HG03442 (cell line): ENCODE data around the gene NCOA7.
"Not testable (repeated sequence)": the region's sequence is repeated elsewhere in the genome, so short reads cannot be mapped to it uniquely, and the experiment has no call there.

Experiments used
- ATAC-seq: cut with Tn5 transposase; IDR thresholded peaks from one replicate; pipeline ENCODE4 v1.9.1; 2021; ENCODE audit warnings: mild to moderate bottlenecking, moderate library complexity; ENCODE audit not compliant: unreplicated experiment

Gene NCOA7

DNA sequence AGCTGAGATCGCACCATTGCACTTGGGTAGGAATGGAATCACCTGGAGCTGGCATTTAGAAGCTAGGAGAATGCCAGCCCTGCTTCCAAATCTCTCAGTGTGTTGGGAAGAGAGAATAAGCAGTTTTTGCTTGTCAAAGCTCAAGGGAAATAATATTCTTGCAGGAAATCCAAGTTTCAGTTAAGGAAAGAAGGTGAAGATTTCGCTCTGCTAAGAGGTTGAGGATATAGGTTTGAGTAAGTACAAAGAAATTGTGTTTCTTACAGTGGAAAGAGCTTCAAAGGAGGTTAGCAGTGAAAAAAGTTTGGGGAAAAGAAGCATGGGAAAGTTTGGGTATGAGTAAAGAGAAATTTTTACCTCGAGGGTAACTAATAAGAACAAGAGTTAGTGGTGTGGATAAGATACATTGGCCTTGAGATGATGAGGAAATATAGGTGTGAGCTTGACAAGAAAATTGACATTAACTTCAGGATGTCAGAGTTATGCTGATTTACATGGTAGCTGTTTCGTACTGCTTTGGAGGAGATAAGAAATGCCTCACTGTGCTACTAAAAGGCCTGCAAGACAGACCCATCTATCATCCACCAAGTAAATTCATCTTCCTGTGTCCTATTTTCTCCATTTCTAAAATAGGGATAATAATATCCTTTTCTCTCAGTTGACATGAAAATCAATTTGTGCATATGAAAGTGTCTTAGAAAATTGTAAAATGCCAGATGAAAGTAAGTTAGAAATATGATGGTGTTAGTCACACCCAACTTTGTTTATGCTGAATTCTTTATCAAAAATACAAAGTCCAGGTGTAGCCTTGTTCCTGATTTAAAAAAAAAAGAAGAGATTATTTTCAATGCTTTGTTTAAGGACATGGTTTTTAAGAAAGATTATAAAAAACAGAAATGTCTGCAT lies 153.0 kb downstream of the NCOA7 start:
- no peak for ATAC-seq

DNA sequence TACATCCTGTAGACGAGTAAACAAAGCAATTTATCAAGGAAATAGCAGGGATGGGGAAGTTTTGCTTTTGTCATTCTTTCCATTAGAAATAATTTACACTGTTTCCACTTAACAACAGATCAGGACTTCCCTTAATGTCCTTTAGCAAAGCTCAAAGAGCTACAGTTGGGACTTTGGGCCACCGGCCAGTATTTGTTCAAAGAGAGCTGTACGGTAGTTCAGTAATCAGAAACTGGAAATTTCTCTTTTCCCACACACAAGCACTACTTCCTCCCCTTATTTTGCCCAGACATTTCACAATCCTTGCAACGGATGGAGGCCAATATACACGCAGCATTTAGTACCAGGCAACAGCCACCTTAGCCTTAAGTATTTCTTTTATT lies 153.7 kb downstream of the NCOA7 start:
- no peak for ATAC-seq

DNA sequence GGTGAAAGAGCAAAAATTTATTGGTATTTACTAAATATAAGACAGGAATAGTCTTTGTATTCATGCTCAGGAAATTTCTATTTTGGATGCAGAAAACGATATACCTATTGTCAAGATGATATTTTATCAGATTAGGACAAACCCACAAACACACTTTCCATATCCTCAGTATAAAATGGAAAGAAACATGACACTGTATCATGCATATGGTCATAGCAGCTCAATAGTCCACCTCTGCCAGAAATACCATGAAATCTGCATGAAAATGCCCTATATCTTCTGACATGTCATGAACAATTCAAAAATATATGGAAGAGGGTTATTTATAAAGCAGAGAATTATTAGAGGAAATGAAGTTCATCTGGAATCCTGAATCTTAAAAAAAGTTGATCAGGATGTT lies 154.1 kb downstream of the NCOA7 start:
- no peak for ATAC-seq

DNA sequence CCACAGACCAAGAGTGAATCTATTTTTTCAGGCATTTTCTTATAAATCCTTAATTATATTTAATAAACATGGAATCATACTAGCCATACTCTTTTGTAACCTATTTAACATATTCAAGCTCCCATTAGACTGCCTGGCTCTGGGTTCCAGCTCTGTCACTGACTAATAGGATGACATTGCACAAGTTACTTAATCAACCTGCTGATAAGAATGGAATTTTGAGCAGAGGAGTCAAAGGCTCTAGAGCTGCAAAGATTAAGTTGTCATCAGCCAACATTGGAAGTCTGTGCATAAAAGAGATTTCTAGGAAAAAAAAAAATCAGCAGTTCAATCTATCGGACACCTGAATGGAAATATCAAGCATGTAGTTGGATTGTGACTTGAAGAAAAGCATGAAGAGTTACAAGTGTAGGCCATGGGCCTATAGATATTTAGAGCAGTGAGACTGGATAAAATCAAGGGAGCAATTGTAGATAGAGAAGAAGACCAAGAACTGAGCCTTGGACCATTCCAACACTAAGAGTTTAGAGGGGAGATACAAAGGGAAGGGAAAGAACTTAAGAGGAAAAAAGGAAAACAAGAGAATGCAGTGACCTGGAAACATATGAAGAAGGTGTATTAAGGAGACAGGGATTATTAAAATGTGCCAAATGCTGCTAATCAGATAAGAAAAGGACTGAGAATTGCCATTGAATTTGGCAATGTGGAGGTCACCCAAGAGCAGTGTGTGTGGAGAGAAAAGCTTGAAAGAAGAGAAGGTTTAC lies 154.8 kb downstream of the NCOA7 start:
- ATAC-seq = no peak

DNA sequence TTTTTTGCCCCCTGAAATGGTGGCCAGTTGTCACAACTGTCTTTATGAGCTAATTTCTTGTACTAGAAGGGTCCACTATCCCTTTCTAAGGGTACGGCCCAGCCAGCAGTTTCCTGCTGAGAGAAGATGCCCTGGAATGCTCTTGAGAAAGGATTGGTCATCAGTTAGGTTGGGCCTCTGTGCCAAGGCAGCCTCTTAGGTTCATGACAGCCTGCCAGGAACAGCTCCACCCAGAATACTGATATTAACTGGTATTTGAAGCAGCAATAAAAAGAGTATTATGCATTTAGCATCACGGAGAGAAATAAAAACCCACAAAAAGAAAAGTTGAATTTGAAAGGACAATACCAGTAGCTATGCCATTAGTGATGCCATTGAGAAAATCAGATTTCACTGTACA lies 156.9 kb downstream of the NCOA7 start:
- no peak for ATAC-seq

DNA sequence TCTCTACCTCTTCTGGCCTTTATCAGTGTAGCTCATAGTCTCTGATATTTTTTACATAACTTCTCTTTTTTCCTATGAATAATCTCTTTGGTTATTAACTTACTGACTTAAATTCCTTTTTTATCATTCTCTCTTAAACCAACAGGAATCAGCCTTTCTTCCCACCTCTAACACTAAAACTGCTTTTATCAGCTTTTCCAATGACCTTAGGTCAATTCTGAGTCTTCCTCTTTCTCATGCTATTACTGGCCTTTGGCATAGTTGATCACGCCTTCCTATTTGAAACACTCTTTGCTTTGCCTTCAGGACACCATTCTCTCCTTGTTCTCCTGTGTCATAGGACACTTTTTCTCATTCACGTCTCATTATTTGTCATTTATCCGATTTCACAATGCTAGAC lies 157.7 kb downstream of the NCOA7 start:
- no peak for ATAC-seq

DNA sequence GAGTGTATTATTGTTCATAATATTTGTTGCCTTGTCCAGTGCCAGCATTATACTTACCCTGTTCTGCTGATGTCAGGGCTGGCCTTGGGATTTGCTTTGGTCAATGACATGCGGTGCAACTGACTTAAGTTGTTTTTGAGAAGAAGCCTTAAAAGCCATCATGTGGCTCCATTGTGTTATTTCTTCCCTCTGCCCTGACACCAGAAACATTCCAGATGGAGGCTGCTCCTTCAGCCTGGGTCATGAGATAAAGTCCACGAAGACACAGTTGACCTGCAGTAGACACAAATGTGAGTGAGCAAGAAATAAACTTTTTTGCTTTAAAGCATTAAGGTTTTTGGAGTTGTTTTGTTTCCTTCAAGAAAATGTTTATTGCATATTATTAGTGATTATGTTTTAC lies 158.3 kb downstream of the NCOA7 start:
- no peak for ATAC-seq

DNA sequence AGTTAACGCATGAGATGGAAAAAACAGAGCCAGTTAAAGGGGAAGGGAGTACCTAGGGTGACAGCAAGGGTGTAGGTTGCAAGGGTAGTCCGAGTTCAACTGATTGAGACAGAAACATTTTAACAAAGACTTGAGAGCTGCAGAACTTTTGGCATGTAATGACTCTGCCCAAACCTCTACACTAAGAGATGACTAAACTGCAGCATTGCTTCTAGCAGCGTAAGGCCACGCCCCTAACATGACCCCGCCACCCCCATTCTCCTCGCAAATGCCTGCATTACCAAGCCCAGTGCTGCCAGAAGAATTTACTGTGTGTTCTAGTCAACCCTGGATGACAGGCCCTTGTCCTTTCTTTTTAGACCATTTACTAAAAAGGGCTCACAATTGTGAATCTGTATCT lies 159.5 kb downstream of the NCOA7 start:
- no peak for ATAC-seq

DNA sequence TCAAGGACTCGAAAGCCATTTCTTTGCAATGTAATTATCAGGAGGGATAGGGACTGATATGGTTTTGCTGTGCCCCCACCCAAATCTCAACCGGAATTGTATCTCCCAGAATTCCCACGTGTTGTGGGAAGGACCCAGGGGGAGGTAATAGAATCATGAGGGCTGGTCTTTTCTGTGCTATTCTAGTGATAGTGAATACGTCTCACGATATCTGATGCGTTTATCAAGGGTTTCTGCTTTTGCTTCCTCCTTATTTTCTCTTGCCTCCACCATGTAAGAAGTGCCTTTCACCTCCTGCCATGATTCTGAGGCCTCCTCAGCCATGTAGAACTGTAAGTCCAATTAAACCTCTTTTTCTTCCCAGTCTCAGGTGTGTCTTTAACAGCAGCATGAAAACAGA lies 160.0 kb downstream of the NCOA7 start:
- ATAC-seq = not testable (repeated sequence)

DNA sequence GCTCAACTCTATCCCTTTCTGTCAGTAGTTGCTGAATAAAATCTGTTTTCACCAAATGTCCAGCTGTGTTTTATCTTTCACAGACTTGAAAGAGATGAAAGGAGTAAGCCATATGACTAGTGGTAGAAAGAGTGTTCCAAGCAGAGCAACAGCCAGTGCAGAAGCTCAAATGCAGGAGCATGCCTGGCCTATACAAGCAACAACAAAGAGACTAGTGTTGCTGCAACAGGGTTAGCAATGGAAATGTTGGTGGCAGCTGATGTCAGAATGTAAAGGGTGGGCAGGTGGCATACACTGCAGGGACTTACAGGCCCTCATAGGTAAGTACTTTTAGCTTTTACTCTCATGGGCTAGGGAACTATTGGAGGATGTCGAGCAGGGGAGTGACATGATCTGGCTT lies 160.6 kb downstream of the NCOA7 start:
- no peak for ATAC-seq

DNA sequence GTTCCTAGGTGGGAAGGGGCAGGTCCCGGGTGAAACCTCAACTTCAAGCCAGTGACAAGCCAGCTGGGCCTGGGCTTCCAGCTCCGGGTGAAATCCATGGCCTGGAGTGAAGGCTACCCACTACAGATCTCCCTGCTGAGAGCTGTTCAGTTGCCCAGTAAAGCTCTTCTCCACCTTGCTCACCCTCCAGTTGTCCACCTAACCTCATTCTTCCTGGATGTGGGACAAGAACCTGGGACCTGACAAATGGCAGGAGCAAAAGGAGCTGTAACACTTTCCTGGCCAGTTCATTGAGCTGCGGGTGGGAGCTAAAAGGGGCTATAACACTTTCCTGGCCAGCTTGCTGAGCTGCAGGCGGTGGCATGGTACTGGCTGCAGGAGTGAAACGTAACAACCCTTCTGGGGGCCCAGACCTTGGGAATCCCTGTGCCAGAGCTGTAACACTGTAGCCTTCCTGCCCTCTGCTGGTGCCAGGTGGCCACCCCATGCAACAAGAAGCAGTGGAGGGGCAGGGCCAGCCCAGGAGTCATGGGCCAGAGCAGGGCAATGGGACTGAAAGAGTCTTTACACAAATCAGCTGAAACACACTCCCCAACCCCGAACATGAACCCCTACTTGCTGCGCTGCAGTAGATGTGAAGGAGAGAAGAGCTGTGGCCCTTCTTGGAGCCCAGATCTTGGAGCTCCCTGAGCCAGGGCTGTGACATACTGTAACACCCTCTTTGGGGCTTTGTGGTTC lies 162.2 kb downstream of the NCOA7 start:
- peak; percentile 16 for ATAC-seq

DNA sequence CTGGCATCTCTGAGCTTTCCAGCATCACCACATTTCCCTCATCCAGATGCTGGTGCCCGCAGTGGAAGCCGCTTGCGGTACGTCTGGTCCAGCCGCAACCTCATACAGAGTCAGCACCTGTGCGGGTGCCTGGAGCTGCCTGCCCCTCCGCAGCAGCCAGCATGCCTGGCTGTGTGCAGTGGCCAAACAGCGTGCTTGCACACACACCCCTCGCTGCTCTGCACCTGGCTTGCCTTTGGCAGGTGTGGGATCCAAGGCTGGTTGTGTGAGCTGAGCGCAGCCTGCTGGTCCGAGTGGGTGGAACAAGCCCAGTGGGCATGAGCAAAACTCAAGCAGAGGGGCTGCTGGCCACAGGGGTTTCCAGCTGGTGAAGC lies 162.7 kb downstream of the NCOA7 start:
- no peak for ATAC-seq

DNA sequence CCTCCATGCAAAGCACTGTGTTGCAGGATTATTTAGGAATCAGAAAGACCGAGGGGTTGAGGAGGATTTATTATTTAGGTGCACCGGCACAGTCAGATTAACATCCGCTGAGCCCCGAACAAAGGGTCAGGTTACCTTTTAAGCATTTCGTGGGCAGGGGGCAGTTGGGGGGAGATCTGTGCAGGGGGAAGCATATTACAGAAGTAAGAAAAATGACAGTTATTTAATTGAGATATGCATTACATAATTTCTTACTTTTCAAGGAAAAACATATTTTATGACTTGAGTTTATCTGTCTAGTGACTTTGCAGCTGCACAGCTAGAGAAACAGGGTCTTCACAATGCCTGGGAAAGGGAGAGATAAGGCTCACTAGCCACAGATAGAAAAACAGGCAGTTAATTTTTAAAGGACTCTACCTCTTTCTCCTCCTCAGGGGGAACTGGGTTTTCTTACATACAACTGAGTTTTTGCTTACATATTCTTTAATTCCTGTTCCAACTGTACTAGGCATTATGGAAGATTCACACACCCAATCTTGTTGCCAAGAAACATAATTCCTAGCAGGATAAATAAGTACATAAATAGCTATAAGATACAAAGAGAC lies 164.1 kb downstream of the NCOA7 start:
- no peak for ATAC-seq

DNA sequence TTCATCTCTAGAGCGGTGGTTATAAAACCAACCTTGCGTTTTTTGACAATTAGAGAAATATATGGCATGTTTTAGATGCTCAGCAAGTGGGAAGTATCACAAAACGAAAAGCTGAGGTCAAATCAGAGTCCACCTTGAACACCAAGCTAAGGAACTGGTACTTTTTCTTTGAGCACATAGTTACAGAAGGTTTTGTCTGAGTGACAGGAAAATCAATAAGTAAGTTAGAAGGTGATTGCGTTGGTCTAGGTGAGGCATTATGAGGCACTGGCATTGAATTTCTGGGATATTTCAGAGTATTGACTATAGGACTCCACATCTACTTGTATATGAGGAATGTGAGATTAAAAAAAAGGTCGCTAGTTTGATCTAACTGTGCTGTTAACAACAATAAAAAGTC lies 165.2 kb downstream of the NCOA7 start:
- no peak for ATAC-seq

DNA sequence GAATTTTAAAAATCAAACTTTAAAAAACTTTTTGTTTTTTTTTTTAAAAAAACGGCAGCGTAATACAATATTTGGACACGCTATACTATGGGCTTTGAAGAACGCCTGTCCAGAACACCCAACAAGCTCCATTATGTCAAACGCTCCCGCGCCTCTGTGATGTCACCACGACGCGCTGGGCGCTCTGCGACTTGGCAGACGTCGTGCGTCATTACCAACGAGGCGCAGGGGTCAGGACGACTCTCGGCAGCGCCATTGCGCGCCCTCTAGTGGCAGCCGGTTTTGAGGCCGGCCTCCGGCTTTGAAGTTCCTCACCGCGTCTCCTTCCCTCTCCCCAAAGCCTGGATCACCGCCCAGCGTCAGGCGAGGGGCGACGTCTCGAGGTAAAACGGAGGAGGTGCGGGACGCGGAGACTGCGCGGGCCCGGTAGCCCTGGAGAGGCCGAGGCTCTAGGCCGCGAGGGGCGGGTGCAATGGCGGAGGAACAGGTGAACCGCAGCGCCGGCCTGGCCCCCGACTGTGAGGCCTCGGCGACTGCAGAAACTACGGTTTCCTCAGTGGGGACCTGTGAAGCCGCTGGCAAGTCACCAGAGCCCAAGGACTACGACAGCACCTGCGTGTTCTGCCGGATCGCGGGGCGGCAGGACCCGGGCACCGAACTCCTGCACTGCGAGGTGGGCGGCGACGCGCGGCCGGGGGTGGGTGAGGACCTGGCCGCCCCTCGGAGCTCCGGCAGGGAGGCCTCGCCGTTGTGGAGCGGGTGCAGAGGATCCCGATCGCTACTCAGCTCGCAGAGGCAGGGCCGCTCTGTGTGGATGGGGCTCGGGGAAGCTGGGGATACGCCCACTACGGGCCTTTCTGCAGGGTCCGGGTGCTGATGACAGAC lies 166.0 kb downstream of the NCOA7 start, which contains the start of gene HINT3:
Gene HINT3 (plus strand): TSS at position 265 of the 885 bp plus-strand sequence. CDS start 208 bp downstream, at position 473.
- ATAC-seq = peak; percentile 92

DNA sequence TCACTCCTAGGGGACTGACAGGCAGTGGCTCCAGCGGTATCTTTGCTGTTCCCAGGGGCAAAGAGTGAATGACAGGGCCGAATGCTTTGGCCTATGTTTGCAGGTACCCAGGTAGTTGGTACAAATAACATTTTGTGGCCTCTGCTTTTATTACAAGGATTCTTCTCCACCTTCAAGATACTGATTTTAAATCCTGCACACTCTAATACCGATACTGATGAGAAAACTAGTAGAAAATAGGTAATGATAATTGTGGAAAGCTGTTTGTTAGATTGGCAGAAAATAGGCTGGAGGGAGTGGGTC lies 166.6 kb downstream of the NCOA7 start:
- ATAC-seq = no peak

DNA sequence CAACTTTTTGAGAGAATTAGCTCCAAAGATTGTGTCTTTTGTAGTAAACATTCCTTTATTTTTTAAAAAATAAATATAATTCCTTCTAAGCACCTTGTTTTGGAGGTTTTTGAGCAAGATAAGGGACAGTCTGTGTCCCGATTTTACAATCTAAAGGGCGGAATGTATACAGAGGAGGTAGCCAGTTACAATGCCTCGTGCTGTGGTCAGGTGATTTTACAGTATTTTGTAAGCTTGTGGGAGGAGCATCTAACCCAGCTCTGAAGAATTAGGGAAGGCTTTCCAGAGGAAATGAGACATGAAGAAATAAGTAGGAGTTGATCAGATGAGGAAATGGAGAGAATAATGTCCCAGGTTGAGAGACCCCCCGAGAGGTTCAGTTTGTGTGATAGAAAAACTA lies 167.1 kb downstream of the NCOA7 start:
- ATAC-seq = no peak

DNA sequence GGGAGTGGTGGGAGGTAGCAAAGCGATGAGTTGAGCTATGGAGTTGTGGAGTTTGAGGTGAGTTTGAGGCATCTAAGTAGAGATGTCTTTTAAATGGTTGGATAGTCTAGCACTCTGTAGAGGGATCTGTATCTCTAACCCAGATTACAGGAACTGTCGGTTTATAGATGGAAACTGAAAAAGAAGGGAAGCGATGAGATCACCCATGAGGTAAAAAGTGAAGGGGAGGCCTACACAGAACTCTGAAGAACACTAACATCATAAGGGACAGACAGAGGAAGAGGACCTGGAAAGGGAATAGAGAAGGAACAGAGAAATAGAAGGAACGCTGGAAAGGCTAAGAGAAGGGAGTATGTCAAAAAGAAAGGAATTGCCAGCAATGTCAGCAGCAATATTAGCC lies 168.3 kb downstream of the NCOA7 start:
- ATAC-seq = no peak

DNA sequence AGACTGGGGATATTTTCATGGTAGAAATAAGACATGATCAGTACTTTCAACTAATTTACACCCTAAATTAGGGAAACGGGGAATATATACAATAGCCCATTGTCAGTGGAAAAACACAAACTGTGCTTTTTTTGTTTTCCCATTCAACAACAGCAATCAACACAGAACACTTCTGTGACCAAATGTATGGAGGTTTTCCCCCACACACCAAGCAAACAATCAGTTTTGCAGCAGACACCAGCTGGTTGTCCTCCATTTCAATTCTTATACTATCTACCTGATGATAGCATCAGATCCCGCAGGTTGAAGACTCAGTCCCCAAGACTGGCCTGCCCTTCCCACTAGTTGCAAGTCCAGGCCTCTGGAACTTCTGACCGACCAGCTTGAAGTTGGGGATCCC lies 170.4 kb downstream of the NCOA7 start:
- no peak for ATAC-seq

DNA sequence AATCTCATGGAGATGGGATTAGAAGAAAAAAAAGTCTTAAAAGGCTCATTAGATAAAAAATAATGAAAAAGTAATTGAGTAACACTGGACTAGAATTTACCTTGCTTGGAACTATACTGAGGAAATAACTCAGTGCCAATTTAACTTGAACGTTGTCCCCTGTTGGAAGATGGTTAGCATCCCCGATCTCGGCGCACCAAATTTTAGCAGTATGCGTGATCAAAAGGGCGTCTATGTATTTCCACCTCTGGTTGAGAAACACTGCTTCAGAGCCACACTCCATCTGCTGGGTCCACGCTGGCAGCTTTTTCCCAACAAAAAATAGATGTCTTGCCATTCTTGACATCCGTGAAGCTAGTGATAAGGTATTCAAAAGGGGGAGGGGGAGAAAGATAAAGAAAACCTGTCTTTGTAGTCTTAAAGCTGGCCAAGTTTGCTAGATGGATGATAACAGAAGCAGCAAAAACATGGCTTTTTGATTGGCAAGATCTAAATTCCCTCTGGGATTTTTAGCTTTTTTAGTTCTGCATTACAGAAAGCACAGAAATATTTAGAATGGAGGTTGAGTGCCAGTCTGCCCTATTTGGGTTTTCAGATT lies 172.2 kb downstream of the NCOA7 start:
- no peak for ATAC-seq
